Endothelial cell (in vitro differentiated cells): ENCODE data around the gene ACOX2. TPM values are rescaled to one million over a fixed set of nuclear protein-coding genes. Genes with fewer than 3 reads are reported as not detected.

Experiments
- DNase-seq: peaks from one replicate; pipeline ENCODE4 v3.0.0; 2021; ENCODE audit warnings: low spot score
- H3K27ac Mint-ChIP-seq: one replicate; pipeline ENCODE4 v1.8.0; 2021; ENCODE audit warnings: mixed read lengths, inconsistent platforms; ENCODE audit not compliant: unreplicated experiment
- H3K27me3 Mint-ChIP-seq: one replicate; pipeline ENCODE4 v1.8.0; 2021; ENCODE audit warnings: mild to moderate bottlenecking, moderate library complexity, mixed read lengths, inconsistent platforms; ENCODE audit not compliant: unreplicated experiment
- H3K36me3 Mint-ChIP-seq: one replicate; pipeline ENCODE4 v1.8.0; 2021; ENCODE audit warnings: mild to moderate bottlenecking, low read depth, mixed read lengths, inconsistent platforms; ENCODE audit not compliant: unreplicated experiment
- H3K4me1 Mint-ChIP-seq: one replicate; pipeline ENCODE4 v1.8.0; 2021; ENCODE audit warnings: mild to moderate bottlenecking, mixed read lengths, inconsistent platforms; ENCODE audit not compliant: unreplicated experiment
- H3K4me3 Mint-ChIP-seq: one replicate; pipeline ENCODE4 v1.8.0; 2021; ENCODE audit warnings: mild to moderate bottlenecking, mixed read lengths, inconsistent platforms; ENCODE audit not compliant: unreplicated experiment
- H3K9me3 Mint-ChIP-seq: one replicate; pipeline ENCODE4 v1.8.0; 2021; ENCODE audit warnings: mixed read lengths, inconsistent platforms; ENCODE audit not compliant: unreplicated experiment
- long read RNA-seq: library from polyadenylated mRNA; unstranded; transcript quantifications from one replicate; pipeline ENCODE4 v2.0.0, GENCODE V29; 2020; ENCODE audit not compliant: unreplicated experiment
- total RNA-seq: library from RNA; stranded (reverse); fragmentation: NEBNext Ultra II Directional; extraction: Animal tissue kit (Norgen Biotek cat#: 25700); gene quantifications from one replicate; pipeline ENCODE4 v1.2.1, GENCODE V29; 2021; ENCODE audit not compliant: unreplicated experiment
- TF ChIP-seq, protein P1 (sequence below): fragments of 200-600 bp; sonication (generic); IDR thresholded peaks from one replicate; pipeline ENCODE4 v1.5.0; 2021; ENCODE audit warnings: antibody characterized with exemption; ENCODE audit not compliant: unreplicated experiment

ACOX2 gene
- total RNA-seq, result 1.1 TPM
- long read RNA-seq, result 0 reads

DNA sequence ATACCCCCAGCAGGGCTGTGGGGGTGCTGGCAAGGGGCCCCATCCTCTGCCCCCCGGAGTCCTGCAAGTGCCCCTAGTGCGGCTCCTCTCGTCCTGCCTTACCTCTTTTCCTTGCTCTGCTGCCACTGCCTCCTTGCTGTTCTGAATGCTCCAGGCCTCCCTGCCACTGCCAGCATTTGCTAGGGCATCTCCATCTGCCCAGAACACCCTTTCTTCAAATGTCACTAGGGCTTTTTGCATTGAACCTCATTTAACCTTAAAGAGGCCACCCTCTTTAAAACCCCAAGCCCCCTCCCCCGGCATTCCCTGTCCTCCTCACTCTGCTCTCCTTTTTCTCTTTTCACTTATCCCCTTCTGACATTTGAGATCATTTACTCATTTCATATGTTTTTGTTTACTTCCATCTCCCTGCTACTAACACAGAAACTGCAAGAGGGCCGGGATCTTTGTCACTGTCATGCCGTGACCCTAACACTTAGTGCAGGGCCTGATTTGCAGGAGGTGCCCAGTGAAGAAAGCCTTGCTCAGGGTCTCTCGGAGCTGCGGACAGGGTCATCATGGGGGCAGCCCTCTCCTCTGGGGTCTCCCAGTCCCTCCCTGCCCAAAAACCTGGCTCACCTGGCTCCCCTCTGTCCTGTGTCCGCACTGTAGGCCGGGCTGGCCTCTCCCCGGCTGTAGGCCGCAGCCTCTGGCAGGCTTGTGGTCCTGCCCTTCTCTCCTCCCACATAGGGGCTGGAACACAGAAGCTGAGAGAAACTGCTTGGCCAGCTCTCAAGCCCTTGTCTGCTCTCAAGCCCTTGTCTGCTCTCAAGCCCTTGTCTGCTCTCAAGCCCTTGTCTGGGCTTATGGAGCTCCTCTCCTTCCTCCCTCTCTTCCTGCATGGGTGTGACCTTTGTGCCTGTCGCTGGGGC lies at the start of gene ACOX2:
Gene ACOX2 (minus strand): TSS at position 690 of the 911 bp plus-strand sequence. CDS start 2,084 bp downstream, outside the sequence.
- Mint-ChIP-seq H3K27me3 (peaks cover 14% of the 10 kb centered on the region), H3K4me1 (peaks cover 23% of the 10 kb centered on the region), H3K36me3 (no peaks in the 10 kb centered on the region), H3K27ac (no peak within 1 kb of the TSS), H3K4me3 (no peak within 1 kb of the TSS), H3K9me3 (no peaks in the 10 kb centered on the region)
- DNase-seq, result no peak
- TF ChIP-seq, protein P1, sequence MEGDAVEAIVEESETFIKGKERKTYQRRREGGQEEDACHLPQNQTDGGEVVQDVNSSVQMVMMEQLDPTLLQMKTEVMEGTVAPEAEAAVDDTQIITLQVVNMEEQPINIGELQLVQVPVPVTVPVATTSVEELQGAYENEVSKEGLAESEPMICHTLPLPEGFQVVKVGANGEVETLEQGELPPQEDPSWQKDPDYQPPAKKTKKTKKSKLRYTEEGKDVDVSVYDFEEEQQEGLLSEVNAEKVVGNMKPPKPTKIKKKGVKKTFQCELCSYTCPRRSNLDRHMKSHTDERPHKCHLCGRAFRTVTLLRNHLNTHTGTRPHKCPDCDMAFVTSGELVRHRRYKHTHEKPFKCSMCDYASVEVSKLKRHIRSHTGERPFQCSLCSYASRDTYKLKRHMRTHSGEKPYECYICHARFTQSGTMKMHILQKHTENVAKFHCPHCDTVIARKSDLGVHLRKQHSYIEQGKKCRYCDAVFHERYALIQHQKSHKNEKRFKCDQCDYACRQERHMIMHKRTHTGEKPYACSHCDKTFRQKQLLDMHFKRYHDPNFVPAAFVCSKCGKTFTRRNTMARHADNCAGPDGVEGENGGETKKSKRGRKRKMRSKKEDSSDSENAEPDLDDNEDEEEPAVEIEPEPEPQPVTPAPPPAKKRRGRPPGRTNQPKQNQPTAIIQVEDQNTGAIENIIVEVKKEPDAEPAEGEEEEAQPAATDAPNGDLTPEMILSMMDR, result no peak

DNA sequence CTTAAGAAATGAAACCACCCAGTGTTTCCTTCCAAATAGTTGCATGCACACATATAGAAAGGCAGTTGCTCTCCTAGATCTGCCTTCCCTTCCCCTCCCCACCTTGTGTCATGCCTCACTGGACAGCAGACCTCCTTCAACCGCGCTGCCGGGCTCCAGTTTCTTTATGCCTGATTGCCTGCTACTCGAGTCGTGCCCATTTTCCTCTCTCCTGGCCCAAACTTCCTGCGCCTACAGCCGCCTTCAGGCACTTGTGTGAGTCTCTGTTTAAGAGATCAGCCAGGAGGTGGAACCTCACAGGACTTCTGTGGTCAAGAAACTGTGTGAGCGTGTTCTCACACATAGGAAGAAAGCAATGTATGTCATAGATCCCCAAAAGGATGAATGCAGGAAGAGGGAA lies 49.0 kb upstream of the ACOX2 start:
- Mint-ChIP-seq H3K4me3 (peak overlapping the region; percentile 38), H3K27ac (no peak overlapping the region), H3K9me3 (no peaks in the 10 kb centered on the region), H3K36me3 (peaks cover 4% of the 10 kb centered on the region), H3K27me3 (peaks cover 13% of the 10 kb centered on the region), H3K4me1 (peaks cover 14% of the 10 kb centered on the region)
- no peak for DNase-seq
- TF ChIP-seq, protein P1, result no peak

DNA sequence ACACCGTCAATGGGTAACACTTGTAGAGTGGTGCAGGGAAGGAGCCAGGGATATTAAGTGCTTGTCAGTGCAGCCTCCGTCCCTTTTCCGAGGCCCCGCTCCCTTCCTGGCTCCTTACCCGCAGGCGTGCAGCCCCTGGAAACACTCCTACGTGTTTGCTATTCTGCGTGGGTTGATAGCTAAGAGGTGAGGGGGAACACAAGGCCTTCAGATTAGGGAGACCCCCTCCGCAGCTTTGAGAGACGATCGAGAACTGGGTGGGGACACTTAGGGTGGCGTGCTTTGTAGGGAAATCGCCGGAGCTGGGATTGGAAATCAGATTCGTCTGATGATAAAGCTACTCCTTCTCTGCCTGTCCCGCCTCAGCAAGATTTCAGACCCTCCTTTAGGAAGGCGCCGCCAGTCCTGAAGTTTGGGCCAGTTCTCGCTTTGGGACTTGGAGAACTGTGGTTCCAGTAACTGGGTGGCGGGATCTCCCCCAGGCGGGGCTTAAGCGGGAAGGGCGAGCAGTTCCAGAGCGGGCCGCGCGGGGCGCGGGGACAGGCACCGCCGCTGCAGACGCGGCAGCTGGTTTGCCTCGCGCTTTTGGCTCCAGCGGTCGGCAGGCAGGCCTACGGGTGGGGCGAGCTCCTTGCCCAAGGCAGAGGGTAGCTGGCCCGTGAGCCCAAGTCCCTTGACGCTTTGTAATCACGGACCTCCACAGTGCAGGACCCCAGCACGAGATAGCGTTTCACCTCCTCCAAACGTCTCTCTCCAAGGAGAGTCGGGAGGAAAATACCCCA lies 48.2 kb upstream of the ACOX2 start:
- no peak overlapping the region for H3K27ac Mint-ChIP-seq
- peak; percentile 82 for DNase-seq
- TF ChIP-seq, protein P1, result peak; percentile 69
- peak overlapping the region; percentile 51 for H3K4me3 Mint-ChIP-seq
- H3K9me3 Mint-ChIP-seq, result no peaks in the 10 kb centered on the region
- peaks cover 4% of the 10 kb centered on the region for H3K36me3 Mint-ChIP-seq
- H3K4me1 Mint-ChIP-seq, result peaks cover 14% of the 10 kb centered on the region
- peaks cover 13% of the 10 kb centered on the region for H3K27me3 Mint-ChIP-seq

DNA sequence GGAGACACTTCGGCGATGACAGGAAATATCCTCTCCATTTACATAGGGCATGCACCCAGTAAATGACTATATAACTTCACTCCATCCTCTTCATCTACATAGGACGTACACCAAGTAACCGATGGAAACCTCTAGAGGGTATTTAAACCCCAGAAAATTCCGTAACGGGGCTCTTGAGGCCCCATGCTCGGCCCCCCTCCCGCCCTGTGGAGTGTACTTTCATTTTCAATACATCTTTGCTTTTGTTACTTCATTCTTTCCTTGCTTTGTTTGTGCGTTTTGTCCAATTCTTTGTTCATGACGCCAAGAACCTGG lies 47.7 kb upstream of the ACOX2 start:
- Mint-ChIP-seq H3K4me1 (peaks cover 14% of the 10 kb centered on the region), H3K36me3 (peaks cover 4% of the 10 kb centered on the region), H3K27me3 (peaks cover 13% of the 10 kb centered on the region), H3K27ac (no peak overlapping the region), H3K9me3 (no peaks in the 10 kb centered on the region), H3K4me3 (peak overlapping the region; percentile 51)
- no peak for DNase-seq
- TF ChIP-seq, protein P1, result no peak
